ENCODE data around the gene SH3BP1. TPM values are rescaled to one million over a fixed set of nuclear protein-coding genes. Genes with fewer than 3 reads are reported as not detected.

SH3BP1 gene
- total RNA-seq, 1 experiment from 2014 or later, result 39.4 TPM

DNA sequence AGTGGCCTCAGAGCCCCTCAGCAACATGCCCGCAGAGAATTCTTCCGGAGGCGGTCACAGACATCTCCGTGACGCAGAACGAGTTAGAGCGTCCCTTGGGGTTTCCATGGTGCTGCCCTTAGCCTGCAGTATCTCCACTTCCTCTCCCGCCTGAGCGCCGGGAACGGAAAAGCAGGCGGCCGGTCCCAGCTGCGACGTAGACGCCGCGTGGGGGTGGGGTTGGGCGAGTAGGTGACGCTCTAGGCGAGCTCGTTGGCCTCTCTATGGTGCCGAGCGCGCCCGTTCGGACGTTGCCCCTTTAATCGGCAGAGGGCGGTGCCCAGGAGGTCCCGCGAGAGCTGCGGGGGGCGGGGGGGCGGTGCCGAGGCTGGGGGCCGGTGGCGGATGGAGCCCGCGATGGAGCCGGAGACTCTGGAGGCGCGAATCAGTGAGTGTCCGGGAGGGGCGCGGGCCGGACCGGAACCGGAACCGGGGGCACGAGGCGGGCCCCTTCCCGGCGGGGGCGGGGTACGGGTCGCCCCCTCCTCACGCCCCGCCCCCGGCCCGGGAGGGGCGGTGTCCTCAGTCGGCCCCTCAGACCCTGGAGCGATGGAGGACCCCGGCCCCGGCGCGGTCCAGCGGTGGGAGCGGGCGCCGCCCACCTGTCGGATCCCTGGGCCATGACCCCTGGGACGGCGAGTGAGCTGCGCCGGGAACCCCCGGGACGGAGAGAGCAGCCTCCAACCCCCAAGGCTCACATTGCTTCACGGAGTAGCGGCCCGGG, 30.8 kb upstream of the SH3BP1 start, which contains the start of gene GGA1 (continued):
- TF ChIP-seq IRF2 (CRISPR knock-in tag; IDR thresholded peaks at IDR 0.05; ENCODE audit: borderline replicate concordance, low read depth) (no peak), NR1H2 (CRISPR knock-in tag; IDR thresholded peaks at IDR 0.05) (no peak), GTF2I (CRISPR knock-in tag; conservative IDR thresholded peaks at IDR 0.05) (no peak), CREB1 (CRISPR knock-in tag; IDR thresholded peaks at IDR 0.05) (no peak), SMAD4 (CRISPR knock-in tag; IDR thresholded peaks at IDR 0.05) (no peak), ELF4 (CRISPR knock-in tag; IDR thresholded peaks at IDR 0.05; ENCODE audit: low read depth) (no peak), ZNF138 (CRISPR knock-in tag; conservative IDR thresholded peaks at IDR 0.05) (no peak), MXD4 (CRISPR knock-in tag; IDR thresholded peaks at IDR 0.05; ENCODE audit: borderline replicate concordance) (no peak), EMX1 (CRISPR knock-in tag; IDR thresholded peaks at IDR 0.05) (no peak), ZNF671 (CRISPR knock-in tag; IDR thresholded peaks at IDR 0.05) (no peak), RELA (CRISPR knock-in tag; IDR thresholded peaks at IDR 0.05; ENCODE audit: borderline replicate concordance) (no peak)
- TF ChIP-seq, protein P1, sequence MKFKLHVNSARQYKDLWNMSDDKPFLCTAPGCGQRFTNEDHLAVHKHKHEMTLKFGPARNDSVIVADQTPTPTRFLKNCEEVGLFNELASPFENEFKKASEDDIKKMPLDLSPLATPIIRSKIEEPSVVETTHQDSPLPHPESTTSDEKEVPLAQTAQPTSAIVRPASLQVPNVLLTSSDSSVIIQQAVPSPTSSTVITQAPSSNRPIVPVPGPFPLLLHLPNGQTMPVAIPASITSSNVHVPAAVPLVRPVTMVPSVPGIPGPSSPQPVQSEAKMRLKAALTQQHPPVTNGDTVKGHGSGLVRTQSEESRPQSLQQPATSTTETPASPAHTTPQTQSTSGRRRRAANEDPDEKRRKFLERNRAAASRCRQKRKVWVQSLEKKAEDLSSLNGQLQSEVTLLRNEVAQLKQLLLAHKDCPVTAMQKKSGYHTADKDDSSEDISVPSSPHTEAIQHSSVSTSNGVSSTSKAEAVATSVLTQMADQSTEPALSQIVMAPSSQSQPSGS (CRISPR knock-in tag; IDR thresholded peaks at IDR 0.05; ENCODE audit: borderline replicate concordance, low read depth), result peak; percentile 56; the same call in 1 of the 2 replicates
- TF ChIP-seq, protein P2, sequence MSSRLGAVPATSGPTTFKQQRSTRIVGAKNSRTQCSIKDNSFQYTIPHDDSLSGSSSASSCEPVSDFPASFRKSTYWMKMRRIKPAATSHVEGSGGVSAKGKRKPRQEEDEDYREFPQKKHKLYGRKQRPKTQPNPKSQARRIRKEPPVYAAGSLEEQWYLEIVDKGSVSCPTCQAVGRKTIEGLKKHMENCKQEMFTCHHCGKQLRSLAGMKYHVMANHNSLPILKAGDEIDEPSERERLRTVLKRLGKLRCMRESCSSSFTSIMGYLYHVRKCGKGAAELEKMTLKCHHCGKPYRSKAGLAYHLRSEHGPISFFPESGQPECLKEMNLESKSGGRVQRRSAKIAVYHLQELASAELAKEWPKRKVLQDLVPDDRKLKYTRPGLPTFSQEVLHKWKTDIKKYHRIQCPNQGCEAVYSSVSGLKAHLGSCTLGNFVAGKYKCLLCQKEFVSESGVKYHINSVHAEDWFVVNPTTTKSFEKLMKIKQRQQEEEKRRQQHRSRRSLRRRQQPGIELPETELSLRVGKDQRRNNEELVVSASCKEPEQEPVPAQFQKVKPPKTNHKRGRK (CRISPR knock-in tag; IDR thresholded peaks at IDR 0.05; ENCODE audit: borderline replicate concordance), result no peak
- TF ChIP-seq, protein P3, sequence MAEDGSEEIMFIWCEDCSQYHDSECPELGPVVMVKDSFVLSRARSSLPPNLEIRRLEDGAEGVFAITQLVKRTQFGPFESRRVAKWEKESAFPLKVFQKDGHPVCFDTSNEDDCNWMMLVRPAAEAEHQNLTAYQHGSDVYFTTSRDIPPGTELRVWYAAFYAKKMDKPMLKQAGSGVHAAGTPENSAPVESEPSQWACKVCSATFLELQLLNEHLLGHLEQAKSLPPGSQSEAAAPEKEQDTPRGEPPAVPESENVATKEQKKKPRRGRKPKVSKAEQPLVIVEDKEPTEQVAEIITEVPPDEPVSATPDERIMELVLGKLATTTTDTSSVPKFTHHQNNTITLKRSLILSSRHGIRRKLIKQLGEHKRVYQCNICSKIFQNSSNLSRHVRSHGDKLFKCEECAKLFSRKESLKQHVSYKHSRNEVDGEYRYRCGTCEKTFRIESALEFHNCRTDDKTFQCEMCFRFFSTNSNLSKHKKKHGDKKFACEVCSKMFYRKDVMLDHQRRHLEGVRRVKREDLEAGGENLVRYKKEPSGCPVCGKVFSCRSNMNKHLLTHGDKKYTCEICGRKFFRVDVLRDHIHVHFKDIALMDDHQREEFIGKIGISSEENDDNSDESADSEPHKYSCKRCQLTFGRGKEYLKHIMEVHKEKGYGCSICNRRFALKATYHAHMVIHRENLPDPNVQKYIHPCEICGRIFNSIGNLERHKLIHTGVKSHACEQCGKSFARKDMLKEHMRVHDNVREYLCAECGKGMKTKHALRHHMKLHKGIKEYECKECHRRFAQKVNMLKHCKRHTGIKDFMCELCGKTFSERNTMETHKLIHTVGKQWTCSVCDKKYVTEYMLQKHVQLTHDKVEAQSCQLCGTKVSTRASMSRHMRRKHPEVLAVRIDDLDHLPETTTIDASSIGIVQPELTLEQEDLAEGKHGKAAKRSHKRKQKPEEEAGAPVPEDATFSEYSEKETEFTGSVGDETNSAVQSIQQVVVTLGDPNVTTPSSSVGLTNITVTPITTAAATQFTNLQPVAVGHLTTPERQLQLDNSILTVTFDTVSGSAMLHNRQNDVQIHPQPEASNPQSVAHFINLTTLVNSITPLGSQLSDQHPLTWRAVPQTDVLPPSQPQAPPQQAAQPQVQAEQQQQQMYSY (CRISPR knock-in tag; IDR thresholded peaks at IDR 0.05), result 0 out of 2 replicates have a peak, but pooled peaks have one; percentile 21
- TF ChIP-seq, protein P4, sequence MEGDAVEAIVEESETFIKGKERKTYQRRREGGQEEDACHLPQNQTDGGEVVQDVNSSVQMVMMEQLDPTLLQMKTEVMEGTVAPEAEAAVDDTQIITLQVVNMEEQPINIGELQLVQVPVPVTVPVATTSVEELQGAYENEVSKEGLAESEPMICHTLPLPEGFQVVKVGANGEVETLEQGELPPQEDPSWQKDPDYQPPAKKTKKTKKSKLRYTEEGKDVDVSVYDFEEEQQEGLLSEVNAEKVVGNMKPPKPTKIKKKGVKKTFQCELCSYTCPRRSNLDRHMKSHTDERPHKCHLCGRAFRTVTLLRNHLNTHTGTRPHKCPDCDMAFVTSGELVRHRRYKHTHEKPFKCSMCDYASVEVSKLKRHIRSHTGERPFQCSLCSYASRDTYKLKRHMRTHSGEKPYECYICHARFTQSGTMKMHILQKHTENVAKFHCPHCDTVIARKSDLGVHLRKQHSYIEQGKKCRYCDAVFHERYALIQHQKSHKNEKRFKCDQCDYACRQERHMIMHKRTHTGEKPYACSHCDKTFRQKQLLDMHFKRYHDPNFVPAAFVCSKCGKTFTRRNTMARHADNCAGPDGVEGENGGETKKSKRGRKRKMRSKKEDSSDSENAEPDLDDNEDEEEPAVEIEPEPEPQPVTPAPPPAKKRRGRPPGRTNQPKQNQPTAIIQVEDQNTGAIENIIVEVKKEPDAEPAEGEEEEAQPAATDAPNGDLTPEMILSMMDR (IDR thresholded peaks at IDR 0.05), result no peak
- TF ChIP-seq, protein P5, sequence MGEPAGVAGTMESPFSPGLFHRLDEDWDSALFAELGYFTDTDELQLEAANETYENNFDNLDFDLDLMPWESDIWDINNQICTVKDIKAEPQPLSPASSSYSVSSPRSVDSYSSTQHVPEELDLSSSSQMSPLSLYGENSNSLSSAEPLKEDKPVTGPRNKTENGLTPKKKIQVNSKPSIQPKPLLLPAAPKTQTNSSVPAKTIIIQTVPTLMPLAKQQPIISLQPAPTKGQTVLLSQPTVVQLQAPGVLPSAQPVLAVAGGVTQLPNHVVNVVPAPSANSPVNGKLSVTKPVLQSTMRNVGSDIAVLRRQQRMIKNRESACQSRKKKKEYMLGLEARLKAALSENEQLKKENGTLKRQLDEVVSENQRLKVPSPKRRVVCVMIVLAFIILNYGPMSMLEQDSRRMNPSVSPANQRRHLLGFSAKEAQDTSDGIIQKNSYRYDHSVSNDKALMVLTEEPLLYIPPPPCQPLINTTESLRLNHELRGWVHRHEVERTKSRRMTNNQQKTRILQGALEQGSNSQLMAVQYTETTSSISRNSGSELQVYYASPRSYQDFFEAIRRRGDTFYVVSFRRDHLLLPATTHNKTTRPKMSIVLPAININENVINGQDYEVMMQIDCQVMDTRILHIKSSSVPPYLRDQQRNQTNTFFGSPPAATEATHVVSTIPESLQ (CRISPR knock-in tag; IDR thresholded peaks at IDR 0.05), result no peak
- TF ChIP-seq, protein P6, sequence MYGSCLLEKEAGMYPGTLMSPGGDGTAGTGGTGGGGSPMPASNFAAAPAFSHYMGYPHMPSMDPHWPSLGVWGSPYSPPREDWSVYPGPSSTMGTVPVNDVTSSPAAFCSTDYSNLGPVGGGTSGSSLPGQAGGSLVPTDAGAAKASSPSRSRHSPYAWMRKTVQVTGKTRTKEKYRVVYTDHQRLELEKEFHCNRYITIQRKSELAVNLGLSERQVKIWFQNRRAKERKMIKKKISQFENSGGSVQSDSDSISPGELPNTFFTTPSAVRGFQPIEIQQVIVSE (CRISPR knock-in tag; IDR thresholded peaks at IDR 0.05; ENCODE audit: borderline replicate concordance), result no peak
- TF ChIP-seq, protein P7, sequence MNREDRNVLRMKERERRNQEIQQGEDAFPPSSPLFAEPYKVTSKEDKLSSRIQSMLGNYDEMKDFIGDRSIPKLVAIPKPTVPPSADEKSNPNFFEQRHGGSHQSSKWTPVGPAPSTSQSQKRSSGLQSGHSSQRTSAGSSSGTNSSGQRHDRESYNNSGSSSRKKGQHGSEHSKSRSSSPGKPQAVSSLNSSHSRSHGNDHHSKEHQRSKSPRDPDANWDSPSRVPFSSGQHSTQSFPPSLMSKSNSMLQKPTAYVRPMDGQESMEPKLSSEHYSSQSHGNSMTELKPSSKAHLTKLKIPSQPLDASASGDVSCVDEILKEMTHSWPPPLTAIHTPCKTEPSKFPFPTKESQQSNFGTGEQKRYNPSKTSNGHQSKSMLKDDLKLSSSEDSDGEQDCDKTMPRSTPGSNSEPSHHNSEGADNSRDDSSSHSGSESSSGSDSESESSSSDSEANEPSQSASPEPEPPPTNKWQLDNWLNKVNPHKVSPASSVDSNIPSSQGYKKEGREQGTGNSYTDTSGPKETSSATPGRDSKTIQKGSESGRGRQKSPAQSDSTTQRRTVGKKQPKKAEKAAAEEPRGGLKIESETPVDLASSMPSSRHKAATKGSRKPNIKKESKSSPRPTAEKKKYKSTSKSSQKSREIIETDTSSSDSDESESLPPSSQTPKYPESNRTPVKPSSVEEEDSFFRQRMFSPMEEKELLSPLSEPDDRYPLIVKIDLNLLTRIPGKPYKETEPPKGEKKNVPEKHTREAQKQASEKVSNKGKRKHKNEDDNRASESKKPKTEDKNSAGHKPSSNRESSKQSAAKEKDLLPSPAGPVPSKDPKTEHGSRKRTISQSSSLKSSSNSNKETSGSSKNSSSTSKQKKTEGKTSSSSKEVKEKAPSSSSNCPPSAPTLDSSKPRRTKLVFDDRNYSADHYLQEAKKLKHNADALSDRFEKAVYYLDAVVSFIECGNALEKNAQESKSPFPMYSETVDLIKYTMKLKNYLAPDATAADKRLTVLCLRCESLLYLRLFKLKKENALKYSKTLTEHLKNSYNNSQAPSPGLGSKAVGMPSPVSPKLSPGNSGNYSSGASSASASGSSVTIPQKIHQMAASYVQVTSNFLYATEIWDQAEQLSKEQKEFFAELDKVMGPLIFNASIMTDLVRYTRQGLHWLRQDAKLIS (CRISPR knock-in tag; IDR thresholded peaks at IDR 0.05; ENCODE audit: borderline replicate concordance), result no peak
- TF ChIP-seq, protein P8, sequence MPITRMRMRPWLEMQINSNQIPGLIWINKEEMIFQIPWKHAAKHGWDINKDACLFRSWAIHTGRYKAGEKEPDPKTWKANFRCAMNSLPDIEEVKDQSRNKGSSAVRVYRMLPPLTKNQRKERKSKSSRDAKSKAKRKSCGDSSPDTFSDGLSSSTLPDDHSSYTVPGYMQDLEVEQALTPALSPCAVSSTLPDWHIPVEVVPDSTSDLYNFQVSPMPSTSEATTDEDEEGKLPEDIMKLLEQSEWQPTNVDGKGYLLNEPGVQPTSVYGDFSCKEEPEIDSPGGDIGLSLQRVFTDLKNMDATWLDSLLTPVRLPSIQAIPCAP (CRISPR knock-in tag; IDR thresholded peaks at IDR 0.05), result no peak
- TF ChIP-seq, protein P9, sequence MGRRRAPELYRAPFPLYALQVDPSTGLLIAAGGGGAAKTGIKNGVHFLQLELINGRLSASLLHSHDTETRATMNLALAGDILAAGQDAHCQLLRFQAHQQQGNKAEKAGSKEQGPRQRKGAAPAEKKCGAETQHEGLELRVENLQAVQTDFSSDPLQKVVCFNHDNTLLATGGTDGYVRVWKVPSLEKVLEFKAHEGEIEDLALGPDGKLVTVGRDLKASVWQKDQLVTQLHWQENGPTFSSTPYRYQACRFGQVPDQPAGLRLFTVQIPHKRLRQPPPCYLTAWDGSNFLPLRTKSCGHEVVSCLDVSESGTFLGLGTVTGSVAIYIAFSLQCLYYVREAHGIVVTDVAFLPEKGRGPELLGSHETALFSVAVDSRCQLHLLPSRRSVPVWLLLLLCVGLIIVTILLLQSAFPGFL (CRISPR knock-in tag; IDR thresholded peaks at IDR 0.05; ENCODE audit: borderline replicate concordance), result no peak; the same call in 1 of the 2 replicates

Data from WTC11 (cell line).